ENCODE results near the gene TBC1D1.

TBC1D1 gene

GRCh38 chr4:38173935-38174518 is 283.1 kb downstream of the TBC1D1 start:
- TF ChIP-seq CTCF (conservative IDR thresholded peaks at IDR 0.05) (no peak), ZFX (IDR thresholded peaks at IDR 0.05) (no peak)
- H3K27ac ChIP-seq = no peak overlapping the region

GRCh38 chr4:38174801-38175200 is 283.9 kb downstream of the TBC1D1 start:
- no peak overlapping the region for H3K27ac ChIP-seq
- TF ChIP-seq CTCF (conservative IDR thresholded peaks at IDR 0.05) (no peak), ZFX (IDR thresholded peaks at IDR 0.05) (no peak)

- TF ChIP-seq CTCF (conservative IDR thresholded peaks at IDR 0.05) = no peak
- no peak for TF ChIP-seq ZFX (IDR thresholded peaks at IDR 0.05)
- H3K27ac ChIP-seq = no peak overlapping the region
Observed at GRCh38 chr4:38176165-38176564, 285.3 kb downstream of the TBC1D1 start.

- H3K27ac ChIP-seq = peak overlapping the region; percentile 35
- TF ChIP-seq CTCF (conservative IDR thresholded peaks at IDR 0.05) = no peak
- no peak for TF ChIP-seq ZFX (IDR thresholded peaks at IDR 0.05)
Observed at GRCh38 chr4:38177035-38177546, 286.2 kb downstream of the TBC1D1 start.

- TF ChIP-seq CTCF (conservative IDR thresholded peaks at IDR 0.05) = no peak
- TF ChIP-seq ZFX (IDR thresholded peaks at IDR 0.05) = no peak
- peak overlapping the region; percentile 35 for H3K27ac ChIP-seq
Observed at GRCh38 chr4:38177641-38178391, 286.9 kb downstream of the TBC1D1 start.

GRCh38 chr4:38178392-38178995 is 287.6 kb downstream of the TBC1D1 start:
- H3K27ac ChIP-seq = no peak overlapping the region

More at GRCh38 chr4:38178392-38178995, 287.6 kb downstream of the TBC1D1 start:
- no peak for TF ChIP-seq ZFX (IDR thresholded peaks at IDR 0.05)
- TF ChIP-seq CTCF (conservative IDR thresholded peaks at IDR 0.05) = no peak
